Endothelial cell of umbilical vein (primary cell): ENCODE results near the gene SMIM10.

Experiments
- EZH2 ChIP-seq: IDR thresholded peaks from 2 replicates; pipeline ENCODE4 v1.6.1; 2012; ENCODE audit warnings: borderline replicate concordance, low read depth, mild to moderate bottlenecking, moderate library complexity, low read length, inconsistent platforms; ENCODE audit not compliant: severe bottlenecking
- JUN ChIP-seq: IDR thresholded peaks from 2 replicates; pipeline ENCODE4 v1.6.1; 2011; ENCODE audit warnings: borderline replicate concordance, low read depth; ENCODE audit not compliant: insufficient read length, insufficient read depth
- MYC ChIP-seq: IDR thresholded peaks from one replicate; pipeline ENCODE4 v1.6.1; 2011; ENCODE audit warnings: mild to moderate bottlenecking, low read depth, low read length
- POLR2AphosphoS5 ChIP-seq: IDR thresholded peaks from 2 replicates; pipeline ENCODE4 v1.6.1; 2012; ENCODE audit warnings: low read depth, mild to moderate bottlenecking, control low read depth, low read length, moderate library complexity; ENCODE audit not compliant: insufficient read depth
- TF ChIP-seq, protein P1 (sequence below), 2 donors: IDR thresholded peaks; 1 replicate in 1 of 2; 2 replicates in 1 of 2; pipeline ENCODE4 v1.5.1; 2011; ENCODE audit warnings: low read length in 2 of 2, mild to moderate bottlenecking in 2 of 2, moderate library complexity in 2 of 2, control low read depth in 1 of 2, inconsistent platforms in 1 of 2, low read depth in 1 of 2; ENCODE audit not compliant: insufficient read depth in 1 of 2; ENCODE audit errors: extremely low read depth in 1 of 2
- TF ChIP-seq, protein P2 (sequence below): IDR thresholded peaks from 2 replicates; pipeline ENCODE4 v1.6.1; 2011; ENCODE audit not compliant: insufficient read depth, insufficient read length

DNA sequence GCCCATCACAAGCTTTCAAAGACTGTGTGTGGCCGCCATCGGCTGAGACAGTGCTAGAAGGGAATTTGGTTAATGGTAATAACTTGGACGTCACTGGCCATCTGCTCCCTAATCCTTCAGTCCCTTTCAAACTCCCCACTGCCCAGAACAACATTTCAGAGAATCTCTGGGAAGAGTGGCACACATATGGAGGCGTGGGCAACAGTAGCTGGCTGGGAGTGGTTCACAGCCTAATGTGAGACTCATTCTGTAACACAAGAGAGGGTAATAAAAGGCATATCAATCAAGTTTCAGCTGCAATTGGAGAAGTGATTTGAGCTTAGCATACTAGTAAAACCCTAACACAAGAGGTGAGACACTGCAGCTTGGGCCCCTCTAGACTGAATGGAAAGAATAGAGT lies 15.4 kb downstream of the SMIM10 start:
- TF ChIP-seq, protein P1, sequence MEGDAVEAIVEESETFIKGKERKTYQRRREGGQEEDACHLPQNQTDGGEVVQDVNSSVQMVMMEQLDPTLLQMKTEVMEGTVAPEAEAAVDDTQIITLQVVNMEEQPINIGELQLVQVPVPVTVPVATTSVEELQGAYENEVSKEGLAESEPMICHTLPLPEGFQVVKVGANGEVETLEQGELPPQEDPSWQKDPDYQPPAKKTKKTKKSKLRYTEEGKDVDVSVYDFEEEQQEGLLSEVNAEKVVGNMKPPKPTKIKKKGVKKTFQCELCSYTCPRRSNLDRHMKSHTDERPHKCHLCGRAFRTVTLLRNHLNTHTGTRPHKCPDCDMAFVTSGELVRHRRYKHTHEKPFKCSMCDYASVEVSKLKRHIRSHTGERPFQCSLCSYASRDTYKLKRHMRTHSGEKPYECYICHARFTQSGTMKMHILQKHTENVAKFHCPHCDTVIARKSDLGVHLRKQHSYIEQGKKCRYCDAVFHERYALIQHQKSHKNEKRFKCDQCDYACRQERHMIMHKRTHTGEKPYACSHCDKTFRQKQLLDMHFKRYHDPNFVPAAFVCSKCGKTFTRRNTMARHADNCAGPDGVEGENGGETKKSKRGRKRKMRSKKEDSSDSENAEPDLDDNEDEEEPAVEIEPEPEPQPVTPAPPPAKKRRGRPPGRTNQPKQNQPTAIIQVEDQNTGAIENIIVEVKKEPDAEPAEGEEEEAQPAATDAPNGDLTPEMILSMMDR (IDR thresholded peaks at IDR 0.05; ENCODE audit: extremely low read depth in 1 of 2, insufficient read depth in 1 of 2, low read depth in 1 of 2, low read length in 2 of 2) = no peak
- TF ChIP-seq EZH2 (no peak), POLR2AphosphoS5 (no peak), MYC (no peak), JUN (no peak)
- TF ChIP-seq, protein P2, sequence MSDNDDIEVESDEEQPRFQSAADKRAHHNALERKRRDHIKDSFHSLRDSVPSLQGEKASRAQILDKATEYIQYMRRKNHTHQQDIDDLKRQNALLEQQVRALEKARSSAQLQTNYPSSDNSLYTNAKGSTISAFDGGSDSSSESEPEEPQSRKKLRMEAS = no peak
